EL (cell line): ENCODE results near the gene CNOT1.
"Not testable (repeated sequence)": the region's sequence is repeated elsewhere in the genome, so short reads cannot be mapped to it uniquely, and the experiment has no call there.

Experiments
- DNase-seq: peaks from one replicate; pipeline ENCODE4 v3.0.0-alpha.2; 2016

The CNOT1 gene

GRCh38 chr16:58629733-58630640 lies at the start of gene CNOT1:
CNOT1 (minus strand) TSS chr16:58629826; CDS start chr16:58599337, 30,489 bp downstream.
- DNase-seq, result peak; percentile 100

- peak; percentile 15 for DNase-seq
Measured at GRCh38 chr16:58678716-58679115, 49.1 kb upstream of the CNOT1 start.

- no peak for DNase-seq
Measured at GRCh38 chr16:58678269-58678668, 48.6 kb upstream of the CNOT1 start.

GRCh38 chr16:58670946-58671583 lies 41.4 kb upstream of the CNOT1 start:
- DNase-seq, result no peak

- peak; percentile 40 for DNase-seq
Measured at GRCh38 chr16:58670177-58670576, 40.6 kb upstream of the CNOT1 start.

- no peak for DNase-seq
Measured at GRCh38 chr16:58665200-58665599, 35.6 kb upstream of the CNOT1 start.

GRCh38 chr16:58661199-58661830 lies 31.7 kb upstream of the CNOT1 start:
- peak; percentile 89 for DNase-seq

- DNase-seq, result not testable (repeated sequence)
Measured at GRCh38 chr16:58659911-58660310, 30.3 kb upstream of the CNOT1 start.

- no peak for DNase-seq
Measured at GRCh38 chr16:58658796-58659211, 29.2 kb upstream of the CNOT1 start.

- DNase-seq, result no peak
Measured at GRCh38 chr16:58656899-58657298, 27.3 kb upstream of the CNOT1 start.

- DNase-seq, result no peak
Measured at GRCh38 chr16:58655215-58655596, 25.6 kb upstream of the CNOT1 start.

GRCh38 chr16:58654560-58655214 lies 25.1 kb upstream of the CNOT1 start:
- no peak for DNase-seq

GRCh38 chr16:58652741-58653140 lies 23.1 kb upstream of the CNOT1 start:
- peak; percentile 51 for DNase-seq

- peak; percentile 39 for DNase-seq
Measured at GRCh38 chr16:58651965-58652348, 22.3 kb upstream of the CNOT1 start.

- no peak for DNase-seq
Measured at GRCh38 chr16:58649707-58650106, 20.1 kb upstream of the CNOT1 start.

GRCh38 chr16:58647107-58647506 lies 17.5 kb upstream of the CNOT1 start:
- no peak for DNase-seq

- DNase-seq, result no peak
Measured at GRCh38 chr16:58644765-58645487, 15.3 kb upstream of the CNOT1 start.

- no peak for DNase-seq
Measured at GRCh38 chr16:58644108-58644507, 14.5 kb upstream of the CNOT1 start.

GRCh38 chr16:58640949-58641348 lies 11.3 kb upstream of the CNOT1 start:
- no peak for DNase-seq

- no peak for DNase-seq
Measured at GRCh38 chr16:58639836-58640235, 10.2 kb upstream of the CNOT1 start.

- DNase-seq, result no peak
Measured at GRCh38 chr16:58639230-58639629, 9.6 kb upstream of the CNOT1 start.
